HG02588 (cell line): ENCODE measurements around the gene POLD2.

ENCODE experiments used
- ATAC-seq: cut with Tn5 transposase; IDR thresholded peaks from one replicate; pipeline ENCODE4 v1.9.1; 2021; ENCODE audit warnings: mild to moderate bottlenecking, moderate library complexity; ENCODE audit not compliant: unreplicated experiment

Gene POLD2

DNA sequence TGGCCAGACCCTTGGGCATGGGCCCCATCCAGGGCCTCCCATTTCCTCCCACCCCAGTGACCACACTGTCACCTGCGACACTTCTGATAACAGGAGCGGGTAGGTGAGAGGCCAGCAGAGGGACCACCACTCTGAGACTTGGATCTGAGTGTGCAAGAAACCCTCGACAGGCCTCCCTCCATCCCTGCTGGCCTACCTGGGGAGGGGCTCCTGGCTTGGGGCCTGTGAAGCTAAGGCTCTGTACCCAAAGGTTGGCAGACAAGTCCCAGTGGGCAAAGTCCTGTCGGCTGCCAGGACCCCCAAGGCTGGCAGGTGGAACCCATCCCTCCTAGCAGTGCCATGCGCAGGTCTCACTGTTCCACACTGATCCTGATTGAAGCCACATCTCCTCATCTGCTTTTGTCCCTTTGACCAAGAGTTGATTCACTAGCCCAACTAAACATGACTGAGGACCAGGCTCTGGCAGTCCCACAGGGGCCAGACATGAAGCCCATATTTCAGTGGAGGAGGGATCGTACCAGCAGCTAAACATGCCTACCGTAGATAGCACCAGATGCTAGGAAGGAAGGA, 56.8 kb downstream of the POLD2 start:
- ATAC-seq = no peak

GRCh38 chr7:44066111-44066460, 57.3 kb downstream of the POLD2 start:
- ATAC-seq = no peak

- ATAC-seq = no peak
These were observed 57.8 kb downstream of the POLD2 start, which contains the start of gene PGAM2 for GRCh38 chr7:44065431-44066110. Gene PGAM2 (minus strand): TSS chr7:44065567. CDS start chr7:44065529, 38 bp downstream.

DNA sequence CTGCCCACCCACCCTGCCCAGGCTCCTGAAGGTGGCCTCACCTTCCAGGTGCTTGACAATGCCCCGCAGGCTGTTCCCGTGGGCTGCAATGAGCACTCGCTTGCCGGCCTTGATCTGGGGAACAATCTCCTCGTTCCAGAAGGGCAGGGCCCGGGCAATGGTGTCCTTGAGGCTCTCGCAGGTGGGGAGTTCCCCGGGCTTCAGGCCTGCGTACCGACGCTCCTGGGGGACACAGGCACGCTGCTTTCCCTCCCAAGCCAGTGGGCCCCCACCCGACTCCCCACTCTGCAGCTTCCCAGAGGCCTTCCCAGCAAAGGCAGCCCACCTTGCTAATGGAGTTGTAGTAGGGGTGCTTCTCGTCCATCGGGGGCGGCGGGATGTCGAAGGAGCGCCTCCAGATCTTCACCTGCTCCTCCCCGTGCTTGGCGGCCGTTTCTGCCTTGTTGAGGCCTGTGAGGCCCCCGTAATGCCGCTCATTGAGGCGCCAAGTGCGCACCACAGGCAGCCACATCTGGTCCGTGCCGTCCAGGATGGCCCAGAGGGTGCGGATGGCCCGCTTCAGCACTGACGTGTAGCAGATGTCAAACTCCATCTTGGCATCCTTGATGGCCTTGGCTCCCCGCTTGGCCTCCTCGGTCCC, 58.4 kb downstream of the POLD2 start:
- ATAC-seq = no peak
